Kidney glomerular epithelial cell (primary cell): ENCODE data around the gene ZNF653.
A peak's percentile ranks its signal among the peaks of the same experiment; 100 is the strongest.

Source experiments
- DNase-seq: peaks from one replicate; lab custom pipeline; 2025; lab: John Stamatoyannopoulos, UW

Gene ZNF653

GRCh38 chr19:11505504-11506100, at the start of gene ZNF653:
Gene ZNF653, minus strand, starts transcription at chr19:11505839. Its CDS starts 53 bp downstream, at chr19:11505786.
- DNase-seq: peak; percentile 85

- no peak for DNase-seq
Measured at GRCh38 chr19:11555246-11555645, 49.6 kb upstream of the ZNF653 start.

GRCh38 chr19:11554160-11554559, 48.5 kb upstream of the ZNF653 start:
- no peak for DNase-seq

GRCh38 chr19:11552666-11553372, 47.2 kb upstream of the ZNF653 start:
- no peak for DNase-seq

GRCh38 chr19:11551603-11552235, 46.1 kb upstream of the ZNF653 start:
- DNase-seq: no peak

GRCh38 chr19:11550265-11550664, 44.6 kb upstream of the ZNF653 start:
- DNase-seq: no peak

GRCh38 chr19:11549386-11549953, 43.8 kb upstream of the ZNF653 start:
- DNase-seq: no peak

GRCh38 chr19:11547929-11548700, 42.5 kb upstream of the ZNF653 start:
- no peak for DNase-seq

- DNase-seq: no peak
Measured at GRCh38 chr19:11541238-11541637, 35.6 kb upstream of the ZNF653 start.

- no peak for DNase-seq
Measured at GRCh38 chr19:11540645-11541044, 35.0 kb upstream of the ZNF653 start.

GRCh38 chr19:11539495-11540365, 34.1 kb upstream of the ZNF653 start:
- DNase-seq: no peak

GRCh38 chr19:11538232-11539036, 32.8 kb upstream of the ZNF653 start, which contains the start of gene CNN1:
Gene CNN1, plus strand, starts transcription at chr19:11538851. Its CDS starts 77 bp downstream, at chr19:11538928.
- DNase-seq: no peak

- DNase-seq: peak; percentile 47
Measured at GRCh38 chr19:11535792-11536595, 30.4 kb upstream of the ZNF653 start.

GRCh38 chr19:11534948-11535347, 29.3 kb upstream of the ZNF653 start:
- DNase-seq: no peak

- no peak for DNase-seq
Measured at GRCh38 chr19:11534538-11534937, 28.9 kb upstream of the ZNF653 start.

GRCh38 chr19:11530432-11530831, 24.8 kb upstream of the ZNF653 start:
- DNase-seq: peak; percentile 25

- peak; percentile 98 for DNase-seq
Measured at GRCh38 chr19:11528551-11529341, 23.1 kb upstream of the ZNF653 start, which contains the start of gene ECSIT. Gene ECSIT, minus strand, starts transcription at chr19:11529134. Its CDS starts 9,964 bp downstream, at chr19:11519170.

- no peak for DNase-seq
Measured at GRCh38 chr19:11519138-11519537, 13.5 kb upstream of the ZNF653 start.
